Epithelial cell of proximal tubule (primary cell): ENCODE measurements around the gene NUP50. TPM values are rescaled to one million over a fixed set of nuclear protein-coding genes. Genes with fewer than 3 reads are reported as not detected.

Experiments used
- DNase-seq: peaks from one replicate; pipeline ENCODE4 v3.0.0-alpha.2; 2011; ENCODE audit warnings: low read depth
- H3K4me3 ChIP-seq: 2 replicates; pipeline ENCODE4 v1.5.1; 2011; ENCODE audit warnings: low read depth, mild to moderate bottlenecking, low read length
- CTCF ChIP-seq: conservative IDR thresholded peaks from 2 replicates; pipeline ENCODE4 v1.5.1; 2012; ENCODE audit warnings: low read depth, mild to moderate bottlenecking, low read length
- total RNA-seq: library from RNA; depleted of rRNA; stranded (reverse); fragments of >200 nt; gene quantifications from 2 replicates; pipeline ENCODE4 v1.2.3, GENCODE V29; 2015

Gene NUP50
- total RNA-seq, 1 donor from 2014 or later = 60.8 TPM

GRCh38 chr22:45233827-45234226 is 70.1 kb downstream of the NUP50 start:
- DNase-seq = no peak
- no peak for TF ChIP-seq CTCF
- no peak overlapping the region for H3K4me3 ChIP-seq

- no peak for TF ChIP-seq CTCF
- DNase-seq = no peak
These were observed 71.5 kb downstream of the NUP50 start for GRCh38 chr22:45235101-45235777.

GRCh38 chr22:45235851-45236342 is 72.2 kb downstream of the NUP50 start:
- DNase-seq = no peak
- TF ChIP-seq CTCF = no peak
- no peak overlapping the region for H3K4me3 ChIP-seq

More at GRCh38 chr22:45235101-45235777, 71.5 kb downstream of the NUP50 start:
- H3K4me3 ChIP-seq = no peak overlapping the region

GRCh38 chr22:45237065-45237990 is 73.6 kb downstream of the NUP50 start:
- TF ChIP-seq CTCF = no peak
- DNase-seq = no peak
- H3K4me3 ChIP-seq = no peak overlapping the region

Other genes with a start within 250 kb of the NUP50 start
- gene PHF21B, start 153.9 kb upstream of the NUP50 start, total RNA-seq = 0.07 and 2.0 TPM in 2 replicates
- gene KIAA0930, start 77.0 kb downstream of the NUP50 start, total RNA-seq = 33.2 and 40.2 TPM in 2 replicates
- gene UPK3A, start 121.0 kb downstream of the NUP50 start, total RNA-seq = 2.0 TPM in 1 of 2 replicates, not detected in the other
- 9.5 and 11.4 TPM in 2 replicates for gene FAM118A, start 146.0 kb downstream of the NUP50 start, total RNA-seq
- gene SMC1B, start 249.7 kb downstream of the NUP50 start, total RNA-seq = 0.63 TPM in 1 of 2 replicates, not detected in the other
- gene RIBC2, start 249.8 kb downstream of the NUP50 start, total RNA-seq = 0.69 and 2.7 TPM in 2 replicates